ENCODE measurements around the gene HIP1.
"Not testable (repeated sequence)": the region's sequence is repeated elsewhere in the genome, so short reads cannot be mapped to it uniquely, and the experiment has no call there.

The HIP1 gene

DNA sequence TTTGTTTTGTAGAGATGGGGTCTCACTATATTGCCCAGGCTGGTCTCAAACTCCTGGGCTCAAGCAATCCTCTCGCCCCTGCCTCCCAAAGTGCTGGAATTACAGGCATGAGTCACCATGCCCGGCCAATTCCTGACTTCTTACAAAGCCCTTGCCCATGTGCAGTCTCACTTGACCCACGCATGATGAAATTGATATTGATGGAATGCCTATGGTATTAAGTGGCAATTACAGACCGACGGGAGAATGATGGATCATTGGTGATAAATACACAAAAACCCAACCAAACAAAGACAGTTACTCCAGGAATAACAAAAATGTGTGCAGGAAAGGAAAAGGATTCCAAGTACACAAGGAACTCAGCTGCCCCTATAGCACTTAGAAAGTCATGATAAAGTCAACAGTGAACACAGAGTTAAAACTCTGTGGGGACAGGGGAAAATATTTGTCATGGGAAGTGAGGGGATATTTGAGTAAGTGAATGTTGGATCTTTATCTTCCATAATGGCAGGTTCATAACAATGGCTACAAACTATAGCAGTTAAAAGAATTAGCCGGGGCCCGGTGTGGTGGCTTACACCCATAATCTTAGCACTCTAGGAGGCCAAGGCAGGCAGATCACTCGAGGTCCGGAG, 21.6 kb downstream of the HIP1 start:
- DNase-seq (ENCODE audit: low read depth) = no peak

- DNase-seq (ENCODE audit: low read depth) = no peak
Observed at GRCh38 chr7:75715864-75716263, 22.9 kb downstream of the HIP1 start.

DNA sequence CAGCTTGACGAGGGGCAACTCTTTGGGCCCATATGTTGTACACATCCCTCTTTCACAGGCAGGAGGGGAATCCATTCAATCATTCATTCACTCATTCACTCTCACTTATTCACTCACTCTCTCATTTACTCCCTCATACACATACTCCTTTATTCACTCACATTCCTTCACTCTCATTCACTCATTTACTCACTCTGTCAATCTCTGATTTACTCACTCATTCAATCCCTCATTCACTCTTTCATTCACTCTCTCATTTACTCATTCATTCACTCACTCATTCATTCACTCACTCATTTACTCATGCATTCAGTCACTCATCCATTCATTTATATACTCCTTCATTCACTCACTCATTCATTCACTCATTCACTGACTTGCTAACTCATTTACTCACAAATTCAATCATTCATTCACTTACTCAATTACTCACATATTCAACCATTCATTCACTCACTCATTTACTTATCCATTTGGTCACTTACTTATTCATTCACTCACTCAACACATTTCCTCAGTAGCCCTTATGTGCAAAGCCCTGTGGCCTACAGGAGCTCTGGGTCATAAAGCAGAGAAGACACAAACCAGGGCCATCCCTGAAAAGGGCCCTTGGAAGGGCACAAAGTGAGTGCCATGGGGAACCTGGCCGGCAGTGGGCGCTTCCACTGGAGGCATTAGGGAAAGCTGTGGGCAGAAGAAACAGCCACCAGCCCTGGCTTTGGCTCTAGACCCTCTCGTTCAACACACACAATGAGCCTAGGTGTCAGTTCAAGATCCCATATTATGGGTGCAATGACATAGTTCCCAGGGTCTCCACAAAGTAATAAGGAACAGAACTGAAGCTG, 26.0 kb downstream of the HIP1 start:
- no peak for DNase-seq (ENCODE audit: low read depth)

DNA sequence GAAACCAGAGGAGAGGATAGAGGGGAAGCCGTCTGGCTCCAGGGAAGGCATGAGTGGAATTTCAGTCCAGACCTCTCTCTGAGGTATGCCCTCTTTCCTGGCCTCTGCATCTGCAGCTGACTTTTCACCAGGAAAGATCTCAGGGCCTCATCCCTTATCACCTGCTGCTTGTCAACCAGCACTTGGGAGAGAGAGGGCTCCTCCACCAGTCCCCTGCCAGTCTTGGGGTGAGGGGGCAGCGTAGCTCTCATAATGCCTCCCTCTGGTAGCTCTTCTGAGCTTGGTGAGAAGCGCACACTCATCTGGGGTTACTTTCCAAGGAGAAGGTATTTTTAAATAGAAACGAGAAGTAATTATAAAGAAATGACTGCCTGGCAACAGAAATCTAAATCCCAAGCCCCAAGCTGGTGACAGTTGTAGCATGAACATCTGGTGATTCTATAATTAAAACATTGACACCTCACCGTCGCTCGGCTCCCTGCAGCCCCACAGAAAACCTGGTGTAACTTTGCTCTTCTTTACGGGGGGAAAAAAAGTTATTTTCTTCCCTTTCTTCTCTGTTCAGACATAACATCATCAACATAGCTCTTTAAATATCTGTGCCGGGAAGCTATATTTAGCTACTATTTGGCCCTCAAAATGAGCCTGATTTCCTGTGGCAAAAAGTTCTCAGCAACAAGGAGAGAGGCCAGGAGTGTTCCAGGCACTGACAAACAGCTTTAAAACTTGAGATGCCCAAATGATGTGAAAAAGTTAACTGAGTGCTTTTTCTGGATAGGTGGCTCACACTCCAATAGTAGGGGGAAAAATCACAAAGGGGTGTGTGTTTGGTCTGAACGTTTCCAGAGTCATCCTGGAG, 26.9 kb downstream of the HIP1 start:
- DNase-seq (ENCODE audit: low read depth) = no peak

DNA sequence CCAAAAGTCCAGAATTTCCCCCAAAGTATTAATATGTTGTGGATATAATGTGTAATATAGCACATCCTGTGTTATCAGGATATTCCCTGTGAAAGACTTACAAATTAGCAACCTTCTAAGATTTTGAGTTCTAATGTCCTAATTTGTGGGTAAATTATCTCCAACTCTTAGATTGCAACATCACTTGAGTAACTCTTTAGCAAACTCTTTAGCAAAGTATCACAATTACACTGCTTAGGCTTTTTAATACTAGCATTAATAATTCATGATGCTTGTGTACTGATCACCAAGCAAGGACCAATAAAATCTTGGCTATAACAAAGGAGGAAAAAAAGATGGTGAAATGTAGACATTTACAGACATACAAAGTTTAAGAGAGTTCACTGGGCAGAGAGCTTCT, 27.7 kb downstream of the HIP1 start:
- no peak for DNase-seq (ENCODE audit: low read depth)

DNA sequence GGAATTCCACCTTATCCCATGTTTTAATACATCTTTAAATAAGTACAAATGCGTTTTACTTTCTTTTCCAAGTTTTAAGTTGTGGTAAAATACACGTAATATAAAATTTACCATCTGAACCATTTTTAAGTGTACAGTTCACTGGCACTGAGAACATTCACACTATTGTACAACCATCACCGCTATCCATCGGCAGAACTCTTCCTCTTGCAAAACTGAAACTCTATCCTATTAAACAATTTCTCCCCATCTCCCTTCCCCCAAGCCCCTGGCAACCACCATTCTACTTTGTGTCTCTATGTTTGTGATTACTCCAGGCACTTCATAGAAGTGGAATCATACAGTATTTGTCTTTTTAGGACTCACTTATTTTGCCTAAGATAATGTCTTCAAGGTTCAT, 33.8 kb downstream of the HIP1 start:
- no peak for DNase-seq (ENCODE audit: low read depth)

DNA sequence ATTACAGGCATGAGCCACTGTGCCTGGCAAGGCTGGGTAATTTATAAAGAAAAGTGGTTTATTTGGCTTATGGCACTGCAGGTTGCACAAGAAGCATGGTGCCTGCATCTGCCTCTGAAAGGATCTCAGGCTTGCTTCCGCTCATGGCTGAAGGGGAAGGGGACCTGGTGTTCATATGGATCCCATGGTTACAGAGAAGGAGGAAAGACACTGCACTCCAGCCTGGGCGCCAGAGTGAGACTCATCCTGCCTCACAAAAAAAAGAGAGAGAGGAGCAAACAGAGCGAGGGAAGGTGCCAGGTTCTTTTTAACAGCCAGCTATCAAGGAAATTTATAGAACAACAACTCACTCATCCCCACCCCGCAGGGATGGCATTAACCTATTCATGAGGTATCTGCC, 36.2 kb downstream of the HIP1 start:
- no peak for DNase-seq (ENCODE audit: low read depth)

DNA sequence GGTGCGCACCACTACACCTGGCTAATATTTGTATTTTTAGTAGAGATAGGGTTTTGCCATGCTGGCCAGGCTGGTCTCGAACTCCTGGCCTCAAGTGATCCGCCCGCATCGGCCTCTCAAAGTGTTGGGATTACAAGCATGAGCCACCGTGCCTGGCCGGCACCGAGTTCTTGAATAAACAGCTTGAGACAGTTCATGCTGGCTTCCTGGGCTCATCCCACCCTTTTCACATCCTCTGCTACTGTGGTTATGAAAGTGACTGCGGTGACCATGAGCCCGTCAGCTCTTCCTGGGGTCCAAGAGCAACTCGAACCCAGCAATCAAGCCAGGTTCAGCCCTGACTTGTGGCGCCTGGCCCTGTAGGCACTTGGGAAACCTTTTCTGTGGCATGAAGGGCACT, 38.7 kb downstream of the HIP1 start:
- DNase-seq (ENCODE audit: low read depth) = no peak

DNA sequence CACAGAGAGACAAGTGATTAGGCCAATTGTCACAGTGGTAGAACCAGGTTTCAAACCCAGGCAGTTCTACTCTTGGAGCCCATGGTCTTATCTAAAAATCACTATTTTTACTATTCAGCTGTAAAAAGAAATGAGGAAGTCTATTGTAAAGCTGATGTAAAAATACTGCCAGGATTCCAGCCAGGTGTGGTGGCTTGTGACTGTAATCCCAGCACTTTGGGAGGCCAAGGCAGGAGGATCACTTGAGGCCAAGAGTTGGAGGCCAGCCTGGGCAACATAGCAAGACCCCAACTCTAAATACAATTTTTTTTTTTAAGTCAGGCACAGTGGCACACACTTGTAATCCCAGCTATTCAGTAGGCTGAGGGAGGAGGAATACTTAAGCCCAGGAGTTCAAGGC, 40.4 kb downstream of the HIP1 start:
- DNase-seq (ENCODE audit: low read depth) = no peak

GRCh38 chr7:75696263-75697037, 42.3 kb downstream of the HIP1 start:
- no peak for DNase-seq (ENCODE audit: low read depth)

GRCh38 chr7:75694638-75695399, 43.9 kb downstream of the HIP1 start:
- no peak for DNase-seq (ENCODE audit: low read depth)

DNA sequence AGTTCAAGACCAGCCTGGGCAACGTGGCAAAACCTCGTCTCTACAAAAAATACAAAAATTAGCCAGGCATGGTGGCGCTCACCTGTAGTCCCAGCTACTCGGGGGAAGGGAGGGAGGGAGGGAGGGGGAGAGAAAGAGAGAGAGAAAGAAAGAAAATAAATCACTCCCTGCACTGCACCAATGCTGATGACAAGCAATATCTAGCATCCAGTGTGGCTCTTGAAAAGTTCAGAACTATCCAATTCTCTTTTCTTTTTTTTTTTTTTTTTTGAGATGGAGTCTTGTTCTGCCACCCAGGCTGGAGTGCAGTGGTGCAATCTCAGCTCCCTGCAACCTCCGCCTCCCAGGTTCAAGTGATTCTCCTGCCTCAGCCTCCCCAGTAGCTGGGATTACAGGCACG, 45.1 kb downstream of the HIP1 start:
- not testable (repeated sequence) for DNase-seq (ENCODE audit: low read depth)

- DNase-seq (ENCODE audit: low read depth) = no peak
Observed at GRCh38 chr7:75691793-75692543, 46.8 kb downstream of the HIP1 start.

- DNase-seq (ENCODE audit: low read depth) = no peak
Observed at GRCh38 chr7:75690121-75690523, 48.6 kb downstream of the HIP1 start.

GRCh38 chr7:75689246-75690099, 49.3 kb downstream of the HIP1 start:
- DNase-seq (ENCODE audit: low read depth) = no peak

DNA sequence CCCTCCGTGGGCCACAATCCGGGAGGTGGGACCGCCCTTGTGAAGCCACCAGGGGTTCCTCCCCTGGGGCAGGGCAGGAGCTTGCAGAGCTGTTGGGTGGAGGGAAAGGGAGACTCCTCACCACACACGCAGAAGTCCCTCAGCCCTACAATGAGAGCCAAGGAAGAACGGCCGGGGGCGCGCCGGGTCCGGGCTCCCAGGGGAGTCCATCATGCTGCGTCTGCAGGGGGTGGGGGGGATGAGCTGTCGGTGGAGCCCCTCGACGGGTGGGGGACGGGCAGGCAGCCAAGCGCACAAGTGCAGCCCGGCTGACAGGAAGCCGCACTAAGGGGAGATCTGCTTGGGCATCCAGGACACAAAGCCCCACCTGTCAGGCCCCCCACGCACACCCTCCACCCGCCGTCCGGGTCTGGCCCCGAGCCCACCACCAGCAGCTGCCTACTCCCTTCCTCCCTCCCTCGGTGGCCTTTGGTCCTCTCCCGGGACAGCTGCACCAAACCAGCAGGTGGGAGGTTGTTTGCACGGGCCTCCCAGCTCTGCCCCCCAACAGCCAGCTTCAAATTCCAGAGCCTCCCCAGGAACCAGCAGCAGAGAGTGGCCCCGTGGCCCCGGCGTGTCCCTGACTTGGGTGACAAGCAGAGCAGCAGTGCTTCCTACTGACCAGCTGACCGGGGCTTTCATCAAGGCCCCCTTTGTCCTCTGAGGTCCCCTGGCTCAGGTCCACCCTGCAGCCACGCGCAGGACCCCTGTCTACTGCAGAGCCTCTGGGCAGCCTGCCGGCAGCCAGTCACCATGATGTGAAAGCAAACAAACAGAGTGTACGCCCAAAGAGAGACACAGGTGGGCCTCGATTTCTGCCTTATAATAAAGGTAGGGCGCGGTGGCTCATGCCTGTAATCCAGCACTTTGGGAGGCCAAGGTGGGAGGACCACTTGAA, 50.3 kb downstream of the HIP1 start:
- DNase-seq (ENCODE audit: low read depth) = no peak

DNA sequence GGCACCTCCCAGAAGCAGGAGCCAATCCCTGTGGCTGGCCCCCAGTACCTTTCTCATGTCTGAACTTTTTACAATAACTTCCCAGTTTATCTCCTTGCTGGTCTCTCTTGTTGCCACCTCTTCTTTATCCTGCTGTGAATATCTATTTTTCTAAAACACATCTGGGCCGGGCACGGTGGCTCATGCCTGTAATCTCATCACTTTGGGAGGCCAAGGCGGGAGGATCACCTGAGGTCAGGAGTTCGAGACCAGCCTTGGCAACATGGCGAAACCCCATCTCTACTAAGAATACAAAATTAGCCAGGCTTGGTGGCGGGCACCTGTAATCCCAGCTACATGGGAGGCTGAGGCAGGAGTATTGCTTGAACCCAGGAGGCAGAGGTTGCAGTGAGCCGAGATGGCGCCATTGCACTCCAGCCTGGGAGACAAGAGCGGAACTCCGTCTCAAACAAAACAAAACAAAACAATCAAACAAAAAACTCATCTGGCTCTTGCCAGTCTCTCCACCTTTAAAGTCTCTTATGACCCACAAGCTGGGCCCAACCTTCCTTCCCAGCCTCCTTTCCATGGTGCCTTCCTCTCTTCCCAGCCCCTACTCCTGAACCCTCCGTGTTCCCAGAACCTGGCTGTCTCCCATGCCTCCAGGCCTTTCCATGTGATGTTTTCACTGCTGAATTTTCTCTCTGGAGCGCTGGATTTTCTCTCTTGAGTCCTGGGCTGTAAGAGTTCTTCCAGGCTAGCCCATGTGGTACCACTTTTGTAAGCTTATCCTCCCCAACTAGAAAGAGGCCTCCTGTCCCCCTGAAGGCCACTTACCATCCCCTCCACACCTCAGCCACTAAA, 51.3 kb downstream of the HIP1 start:
- no peak for DNase-seq (ENCODE audit: low read depth)
